CD4-positive, alpha-beta T cell (primary cell): Measurements from ENCODE around the gene IRX4. TPM values are rescaled to one million over a fixed set of nuclear protein-coding genes. Genes with fewer than 3 reads are reported as not detected.

Source experiments
- ATAC-seq: fragments of 200-7000 bp; cut with Tn5 transposase; one replicate; pipeline ENCODE4 v1.10.0; 2022; ENCODE audit warnings: mild to moderate bottlenecking; ENCODE audit not compliant: poor library complexity
- CTCF ChIA-PET: fragments of 350-600 bp; sonication (Branson Sonifier 250); formaldehyde crosslinking; loops from one replicate; lab custom pipeline; 2021; ENCODE audit warnings: antibody characterized with exemption, inconsistent platforms; lab: Charles Lee
- POLR2A ChIA-PET: fragments of 350-600 bp; sonication (Branson Sonifier 250); formaldehyde crosslinking; loops from one replicate; lab custom pipeline; 2021; ENCODE audit warnings: antibody characterized with exemption, inconsistent platforms; lab: Charles Lee
- DNase-seq, 14 experiments: peaks; one replicate each; pipeline ENCODE4 v3.0.0-alpha.2; 2013 to 2020; ENCODE audit warnings: mixed read lengths in 2 of 14
- H3K27ac ChIP-seq, 2 donors: one replicate each; pipeline versions ENCODE4 v1.5.1 to v1.7.0; 2013; ENCODE audit warnings: low read length in 2 of 2, low read depth in 1 of 2, mild to moderate bottlenecking in 1 of 2
- H3K27me3 ChIP-seq, 2 experiments: 1 replicate in 1 of 2; 2 replicates in 1 of 2; pipeline versions ENCODE4 v1.6.1 to v1.7.0; 2013; ENCODE audit warnings: low read length in 2 of 2, control low read depth in 1 of 2, mild to moderate bottlenecking in 1 of 2, moderate library complexity in 1 of 2; ENCODE audit not compliant: insufficient read depth in 2 of 2, control insufficient read depth in 1 of 2
- H3K36me3 ChIP-seq: one replicate; pipeline ENCODE4 v1.6.1; 2013; ENCODE audit warnings: low read length, control low read depth; ENCODE audit not compliant: insufficient read depth
- H3K4me1 ChIP-seq: one replicate; pipeline ENCODE4 v1.6.1; 2013; ENCODE audit warnings: low read length, control low read depth; ENCODE audit not compliant: insufficient read depth
- H3K4me3 ChIP-seq: one replicate; pipeline ENCODE4 v1.5.1; 2013; ENCODE audit warnings: mild to moderate bottlenecking, low read length, moderate library complexity
- H3K9me3 ChIP-seq, 2 experiments: 1 replicate in 1 of 2; 2 replicates in 1 of 2; pipeline versions ENCODE4 v1.6.1 to v1.7.0; 2013; ENCODE audit warnings: low read length in 2 of 2, mild to moderate bottlenecking in 2 of 2, control low read depth in 1 of 2, moderate library complexity in 1 of 2; ENCODE audit not compliant: control insufficient read depth in 1 of 2, insufficient read depth in 1 of 2
- H3K27ac Mint-ChIP-seq: one replicate; pipeline ENCODE4 v1.8.0; 2020; ENCODE audit warnings: mixed read lengths
- H3K27me3 Mint-ChIP-seq: one replicate; pipeline ENCODE4 v1.8.0; 2021; ENCODE audit warnings: mixed read lengths
- H3K36me3 Mint-ChIP-seq: one replicate; pipeline ENCODE4 v1.8.0; 2021; ENCODE audit warnings: low read depth, mixed read lengths
- H3K4me1 Mint-ChIP-seq: one replicate; pipeline ENCODE4 v1.8.0; 2021; ENCODE audit warnings: low read depth, mixed read lengths
- H3K4me3 Mint-ChIP-seq: one replicate; pipeline ENCODE4 v1.8.0; 2020; ENCODE audit warnings: mild to moderate bottlenecking, mixed read lengths
- H3K9me3 Mint-ChIP-seq: one replicate; pipeline ENCODE4 v1.8.0; 2020; ENCODE audit warnings: mixed read lengths
- CTCF ChIP-seq: fragments of 200-600 bp; IDR thresholded peaks from one replicate; pipeline ENCODE4 v1.8.0; 2022; ENCODE audit warnings: antibody characterized with exemption, mild to moderate bottlenecking
- intact Hi-C, 2 experiments: fragments of 100-400 bp; cut with DNase I in 1 of 2; cut with micrococcal nuclease in 1 of 2; formaldehyde crosslinking; loops; one replicate each; pipeline versions ENCODE4 v1.15.1 to v1.9.0; 2023 to 2025; cut with DNase I, micrococcal nuclease
- total RNA-seq, 174 experiments: library from RNA in 2 of 174; stranded (reverse) in 2 of 174; gene quantifications; one replicate each; pipeline ENCODE4 v1.2.3 and lab custom pipeline; 2021 to 2026

Gene IRX4
- total RNA-seq, 2 experiments from 2014 or later, result not detected

GRCh38 chr5:1880377-1881025, 2.2 kb downstream of the IRX4 start:
- H3K36me3 Mint-ChIP-seq, result no peaks in the 10 kb centered on the region
- Histone ChIP-seq H3K27me3 (peaks cover 42 to 85% of the 10 kb centered on the region in 2 experiments), H3K36me3 (no peaks in the 10 kb centered on the region), H3K9me3 (peaks cover 0 to 40% of the 10 kb centered on the region in 2 experiments), H3K27ac (no peak overlapping the region), H3K4me3 (no peak overlapping the region), H3K4me1 (peaks cover 24% of the 10 kb centered on the region)
- intact Hi-C loops, result no loop called here
- H3K4me3 Mint-ChIP-seq, result no peak overlapping the region
- CTCF ChIA-PET, result no interaction called here
- POLR2A ChIA-PET, result no interaction called here
- TF ChIP-seq CTCF, result no peak
- H3K4me1 Mint-ChIP-seq, result peaks cover 16% of the 10 kb centered on the region
- ATAC-seq, result no peak
- DNase-seq, result no peak
- peaks cover 49% of the 10 kb centered on the region for H3K27me3 Mint-ChIP-seq
- H3K27ac Mint-ChIP-seq, result no peak overlapping the region
- no peaks in the 10 kb centered on the region for H3K9me3 Mint-ChIP-seq

GRCh38 chr5:1879292-1880263, 3.1 kb downstream of the IRX4 start:
- ATAC-seq (no peak), DNase-seq (no peak)
- H3K9me3 Mint-ChIP-seq, result no peaks in the 10 kb centered on the region
- H3K4me1 Mint-ChIP-seq, result peaks cover 16% of the 10 kb centered on the region
- no peaks in the 10 kb centered on the region for H3K36me3 Mint-ChIP-seq
- no peak overlapping the region for H3K27ac ChIP-seq
- ChIA-PET POLR2A (no interaction called here), CTCF (no interaction called here)
- peaks cover 44 to 86% of the 10 kb centered on the region in 2 experiments for H3K27me3 ChIP-seq
- H3K27ac Mint-ChIP-seq, result no peak overlapping the region
- H3K36me3 ChIP-seq, result no peaks in the 10 kb centered on the region
- intact Hi-C loops, result no loop called here
- peak overlapping the region; percentile 45 for H3K4me3 Mint-ChIP-seq
- H3K9me3 ChIP-seq, result peaks cover 0 to 44% of the 10 kb centered on the region in 2 experiments
- H3K4me1 ChIP-seq, result peaks cover 26% of the 10 kb centered on the region
- peaks cover 50% of the 10 kb centered on the region for H3K27me3 Mint-ChIP-seq
- no peak for TF ChIP-seq CTCF
- H3K4me3 ChIP-seq, result no peak overlapping the region

- DNase-seq (no peak), ATAC-seq (no peak)
- intact Hi-C loops, result no loop called here
- ChIA-PET POLR2A (no interaction called here), CTCF (no interaction called here)
- Histone ChIP-seq H3K9me3 (peaks cover 0 to 37% of the 10 kb centered on the region in 2 experiments), H3K27me3 (peaks cover 53 to 84% of the 10 kb centered on the region in 2 experiments), H3K4me3 (no peak overlapping the region), H3K36me3 (no peaks in the 10 kb centered on the region), H3K4me1 (peaks cover 24% of the 10 kb centered on the region), H3K27ac (no peak overlapping the region)
- H3K36me3 Mint-ChIP-seq, result no peaks in the 10 kb centered on the region
- no peak overlapping the region for H3K27ac Mint-ChIP-seq
- no peak overlapping the region for H3K4me3 Mint-ChIP-seq
- H3K4me1 Mint-ChIP-seq, result peaks cover 10% of the 10 kb centered on the region
- no peak for TF ChIP-seq CTCF
- H3K9me3 Mint-ChIP-seq, result no peaks in the 10 kb centered on the region
- H3K27me3 Mint-ChIP-seq, result peaks cover 56% of the 10 kb centered on the region
Observed at GRCh38 chr5:1878050-1878849, 4.5 kb downstream of the IRX4 start.
